ENCODE data around the gene MBD3L1.

DNA sequence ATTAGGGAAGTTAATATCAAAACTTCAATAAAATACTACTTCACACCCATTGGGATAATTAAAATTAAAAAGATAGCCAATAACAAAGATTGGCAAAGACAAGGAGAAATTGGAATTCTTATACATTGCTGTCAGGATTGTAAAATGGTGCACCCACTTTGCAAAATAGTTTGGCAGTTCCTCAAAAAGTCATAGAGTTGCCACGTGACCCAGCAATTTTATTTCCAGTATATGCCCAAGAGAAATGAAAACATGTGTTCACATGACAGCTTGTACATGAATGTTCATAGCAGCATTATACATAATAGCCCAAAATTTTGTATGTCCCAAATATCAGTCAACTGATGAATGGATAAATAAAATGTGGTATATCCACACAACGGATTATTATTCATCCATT, 3.3 kb downstream of the MBD3L1 start:
- TF ChIP-seq, protein P1, sequence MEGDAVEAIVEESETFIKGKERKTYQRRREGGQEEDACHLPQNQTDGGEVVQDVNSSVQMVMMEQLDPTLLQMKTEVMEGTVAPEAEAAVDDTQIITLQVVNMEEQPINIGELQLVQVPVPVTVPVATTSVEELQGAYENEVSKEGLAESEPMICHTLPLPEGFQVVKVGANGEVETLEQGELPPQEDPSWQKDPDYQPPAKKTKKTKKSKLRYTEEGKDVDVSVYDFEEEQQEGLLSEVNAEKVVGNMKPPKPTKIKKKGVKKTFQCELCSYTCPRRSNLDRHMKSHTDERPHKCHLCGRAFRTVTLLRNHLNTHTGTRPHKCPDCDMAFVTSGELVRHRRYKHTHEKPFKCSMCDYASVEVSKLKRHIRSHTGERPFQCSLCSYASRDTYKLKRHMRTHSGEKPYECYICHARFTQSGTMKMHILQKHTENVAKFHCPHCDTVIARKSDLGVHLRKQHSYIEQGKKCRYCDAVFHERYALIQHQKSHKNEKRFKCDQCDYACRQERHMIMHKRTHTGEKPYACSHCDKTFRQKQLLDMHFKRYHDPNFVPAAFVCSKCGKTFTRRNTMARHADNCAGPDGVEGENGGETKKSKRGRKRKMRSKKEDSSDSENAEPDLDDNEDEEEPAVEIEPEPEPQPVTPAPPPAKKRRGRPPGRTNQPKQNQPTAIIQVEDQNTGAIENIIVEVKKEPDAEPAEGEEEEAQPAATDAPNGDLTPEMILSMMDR (IDR thresholded peaks at IDR 0.05; ENCODE audit: low read depth, low read length, poor library complexity, severe bottlenecking): no peak
- TF ChIP-seq EZH2phosphoT487 (IDR thresholded peaks at IDR 0.05; ENCODE audit: borderline replicate concordance, low read length): no peak

Data from DOHH2 (cell line).